PC-9 (cell line): ENCODE measurements around the gene SAFB2.

Experiments
- CTCF ChIP-seq: fragments of 200-600 bp; sonication (generic); conservative IDR thresholded peaks from 2 replicates; pipeline ENCODE4 v1.6.1; 2017; ENCODE audit warnings: mixed run types, antibody characterized with exemption, mild to moderate bottlenecking, moderate library complexity
- EZH2 ChIP-seq: fragments of 200-600 bp; sonication (generic); IDR thresholded peaks from 2 replicates; pipeline ENCODE4 v1.8.0; 2017; ENCODE audit warnings: antibody characterized with exemption, low read depth

- TF ChIP-seq CTCF (no peak), EZH2 (no peak)
These were observed 43.4 kb upstream of the SAFB2 start for GRCh38 chr19:5665781-5666513.
